ENCODE data around the gene PRPF8.

Gene PRPF8

GRCh38 chr17:1625053-1625452 lies 59.6 kb downstream of the PRPF8 start:
- Histone ChIP-seq H3K4me3 (ENCODE audit: low read length) (no peak overlapping the region), H3K4me2 (ENCODE audit: low read depth, low read length) (no peak overlapping the region), H3K9me3 (replicated peaks; ENCODE audit: insufficient read depth, low read length) (no peaks in the 10 kb centered on the region), H3K79me2 (ENCODE audit: low read length) (no peaks in the 10 kb centered on the region), H3K36me3 (replicated peaks; ENCODE audit: insufficient read depth, low read length) (no peaks in the 10 kb centered on the region), H2AFZ (ENCODE audit: low read length) (no peak overlapping the region), H3K9me2 (replicated peaks; ENCODE audit: insufficient read depth, low read length) (no peaks in the 10 kb centered on the region), H4K20me1 (ENCODE audit: insufficient read depth, low read length) (no peaks in the 10 kb centered on the region), H3K9ac (ENCODE audit: low read length) (no peak overlapping the region), H3K4me1 (ENCODE audit: low read length) (peaks cover 12% of the 10 kb centered on the region; the same call in 1 of the 2 replicates), H3F3A (ENCODE audit: insufficient read depth, low read length) (peaks cover 9% of the 10 kb centered on the region), H3K27me3 (replicated peaks; ENCODE audit: insufficient read depth, low read length) (no peaks in the 10 kb centered on the region), H3K27ac (ENCODE audit: low read length) (no peak overlapping the region)
- DNase-seq = no peak
- TF ChIP-seq CTCF (IDR thresholded peaks at IDR 0.05; ENCODE audit: low read length) (no peak), EZH2 (optimal IDR thresholded peaks at IDR 0.05; ENCODE audit: low read depth, low read length) (no peak), EZH2phosphoT487 (IDR thresholded peaks at IDR 0.05; ENCODE audit: low read length) (no peak)

GRCh38 chr17:1624650-1625049 lies 60.0 kb downstream of the PRPF8 start:
- Histone ChIP-seq H3K36me3 (replicated peaks; ENCODE audit: insufficient read depth, low read length) (no peaks in the 10 kb centered on the region), H3K27me3 (replicated peaks; ENCODE audit: insufficient read depth, low read length) (no peaks in the 10 kb centered on the region), H3K9ac (ENCODE audit: low read length) (no peak overlapping the region), H3K4me1 (ENCODE audit: low read length) (peaks cover 7% of the 10 kb centered on the region; the same call in 1 of the 2 replicates), H3F3A (ENCODE audit: insufficient read depth, low read length) (peaks cover 5% of the 10 kb centered on the region), H3K79me2 (ENCODE audit: low read length) (no peaks in the 10 kb centered on the region), H3K4me2 (ENCODE audit: low read depth, low read length) (no peak overlapping the region), H4K20me1 (ENCODE audit: insufficient read depth, low read length) (no peaks in the 10 kb centered on the region), H3K27ac (ENCODE audit: low read length) (no peak overlapping the region), H3K9me2 (replicated peaks; ENCODE audit: insufficient read depth, low read length) (no peaks in the 10 kb centered on the region), H3K4me3 (ENCODE audit: low read length) (no peak overlapping the region), H2AFZ (ENCODE audit: low read length) (no peak overlapping the region), H3K9me3 (replicated peaks; ENCODE audit: insufficient read depth, low read length) (no peaks in the 10 kb centered on the region)
- DNase-seq = no peak
- TF ChIP-seq EZH2phosphoT487 (IDR thresholded peaks at IDR 0.05; ENCODE audit: low read length) (no peak), EZH2 (optimal IDR thresholded peaks at IDR 0.05; ENCODE audit: low read depth, low read length) (no peak), CTCF (IDR thresholded peaks at IDR 0.05; ENCODE audit: low read length) (no peak)

- Histone ChIP-seq H3K27me3 (replicated peaks; ENCODE audit: insufficient read depth, low read length) (no peaks in the 10 kb centered on the region), H3K4me2 (ENCODE audit: low read depth, low read length) (no peak overlapping the region), H3K4me1 (ENCODE audit: low read length) (0 out of 2 replicates have a peak, but pooled peaks cover 5% of the 10 kb centered on the region), H4K20me1 (ENCODE audit: insufficient read depth, low read length) (no peaks in the 10 kb centered on the region), H3K36me3 (replicated peaks; ENCODE audit: insufficient read depth, low read length) (no peaks in the 10 kb centered on the region), H3F3A (ENCODE audit: insufficient read depth, low read length) (no peaks in the 10 kb centered on the region), H2AFZ (ENCODE audit: low read length) (no peak overlapping the region), H3K79me2 (ENCODE audit: low read length) (no peaks in the 10 kb centered on the region), H3K4me3 (ENCODE audit: low read length) (no peak overlapping the region), H3K9me3 (replicated peaks; ENCODE audit: insufficient read depth, low read length) (no peaks in the 10 kb centered on the region), H3K9me2 (replicated peaks; ENCODE audit: insufficient read depth, low read length) (no peaks in the 10 kb centered on the region), H3K9ac (ENCODE audit: low read length) (no peak overlapping the region), H3K27ac (ENCODE audit: low read length) (no peak overlapping the region)
- no peak for TF ChIP-seq CTCF (IDR thresholded peaks at IDR 0.05; ENCODE audit: low read length)
- no peak for TF ChIP-seq EZH2phosphoT487 (IDR thresholded peaks at IDR 0.05; ENCODE audit: low read length)
- no peak for TF ChIP-seq EZH2 (optimal IDR thresholded peaks at IDR 0.05; ENCODE audit: low read depth, low read length)
- no peak for DNase-seq
Measured at GRCh38 chr17:1623057-1623630, 61.5 kb downstream of the PRPF8 start.

All from MM.1S (cell line).